Heart right ventricle (tissue), 16 donors: ENCODE results near the gene C11orf52. TPM values are rescaled to one million over a fixed set of nuclear protein-coding genes. Genes with fewer than 3 reads are reported as not detected.

ENCODE experiments used
- ATAC-seq, 8 donors: fragments of 200-7000 bp; cut with Tn5 transposase; one replicate each; pipeline ENCODE4 v1.9.1; 2020; ENCODE audit warnings: mild to moderate bottlenecking in 8 of 8, moderate library complexity in 8 of 8, moderate number of reproducible peaks in 1 of 8
- DNase-seq, 2 donors: peaks; one replicate each; pipeline ENCODE4 v3.0.0-alpha.2; 2020
- H3K27ac ChIP-seq, 10 donors: fragments of 200-600 bp; sonication (generic) in 2 of 10; one replicate each; pipeline versions ENCODE4 v1.5.0 to v1.8.0; 2020 to 2022; ENCODE audit warnings: mild to moderate bottlenecking in 3 of 10
- H3K27me3 ChIP-seq, 7 donors: fragments of 200-600 bp; one replicate each; pipeline ENCODE4 v1.8.0; 2021 to 2022; ENCODE audit warnings: mild to moderate bottlenecking in 2 of 7
- H3K36me3 ChIP-seq, 9 donors: fragments of 200-600 bp; sonication (generic) in 1 of 9; one replicate each; pipeline versions ENCODE4 v1.5.0 to v1.8.0; 2020 to 2022; ENCODE audit warnings: mild to moderate bottlenecking in 2 of 9
- H3K4me1 ChIP-seq, 9 donors: fragments of 200-600 bp; sonication (generic) in 1 of 9; one replicate each; pipeline versions ENCODE4 v1.5.0 to v1.8.0; 2020 to 2022; ENCODE audit warnings: mild to moderate bottlenecking in 4 of 9
- H3K4me3 ChIP-seq, 10 donors: fragments of 200-600 bp; sonication (generic) in 2 of 10; one replicate each; pipeline versions ENCODE4 v1.5.0 to v1.8.0; 2020 to 2022; ENCODE audit warnings: mild to moderate bottlenecking in 7 of 10, moderate library complexity in 2 of 10
- H3K9me3 ChIP-seq, 11 donors: fragments of 200-600 bp in 10 of 11; sonication (generic) in 2 of 11; one replicate each; pipeline versions ENCODE4 v1.5.0 to v1.8.0; 2013 to 2022; ENCODE audit warnings: mild to moderate bottlenecking in 2 of 11, control low read depth in 1 of 11, moderate library complexity in 1 of 11
- WGBS, 2 donors: extraction: QIAGEN DNeasy Blood & Tissue Kit; methylation state at CpG; one replicate each; pipeline ENCODE4 v1.1.7; 2013; ENCODE audit warnings: inconsistent platforms in 1 of 2; 5-methylcytosine and 5-hydroxymethylcytosine counted together
- intact Hi-C, 10 donors: fragments of 100-400 bp; cut with DNase I; formaldehyde crosslinking; loops; one replicate each; pipeline versions ENCODE4 v1.11.1 to v1.14.2; 2022
- polyA plus RNA-seq, 2 donors: library from polyadenylated mRNA; stranded (reverse); fragments of 200-250 nt; gene quantifications; one replicate each; pipeline ENCODE4 v1.2.3, GENCODE V29; 2013
- total RNA-seq, 10 donors: library from RNA; stranded (reverse); fragmentation: NEBNext Ultra II Directional in 3 of 10; extraction: Animal tissue kit (Norgen Biotek cat#: 25700) in 3 of 10; gene quantifications; one replicate each; pipeline versions ENCODE4 v1.2.1 to v1.2.4, GENCODE V29; 2021 to 2023
- TF ChIP-seq, protein P1 (sequence below), 9 donors: fragments of 200-600 bp; sonication (generic) in 2 of 9; IDR thresholded peaks; one replicate each; pipeline versions ENCODE4 v1.5.0 to v1.8.0; 2021 to 2022; ENCODE audit warnings: antibody characterized with exemption in 9 of 9, mild to moderate bottlenecking in 5 of 9, moderate library complexity in 1 of 9
- donor health status: Arrhythmogenic right ventricular cardiomyopathy.
- donor health status: ischemic (EF 13 %, LVEDD 7.1; RV severe dilation, severe dysfunction).
- donor health status: healthy with polysubstance abuse.
- donor health status: DM: no; HTN: yes; CAD: no.
- donor health status: DM: no; HTN: no; CAD: no.
- donor health status: ischemic (EF 25% LVEDD 6.9; RV normal size, moderate dysfunction).
- donor health status: ischemic (EF 25% LVEDD 5.7; RV mildly dilated, moderate dysfunction).
- donor health status: healthy.
- donor health status: DM: yes; HTN: yes; CAD: no.
- donor health status: Ischemic cardiomyopathy.
- donor health status: ischemic (EF 35%, LVEDD 5.7; RV mildly dilated, moderate dysfunction).
- donor health status: nonischemic (EF 11% LVEDD 7.7; RV severe dilation, severe dysfunction).
- donor health status: DM: yes; HTN: yes; CAD: no.
- donor health status: PGD.
- donor health status: ischemic (EF 29% LVEDD 5.4; RV normal size, mild dysfunction).
- donor health status: nonischemic (EF 23%, LVEDD 6.1; RV moderate dilation, normal function).

Gene C11orf52
- total and polyA plus RNA-seq, 12 donors = 0.48 to 4.1 (median 2.1) TPM

DNA sequence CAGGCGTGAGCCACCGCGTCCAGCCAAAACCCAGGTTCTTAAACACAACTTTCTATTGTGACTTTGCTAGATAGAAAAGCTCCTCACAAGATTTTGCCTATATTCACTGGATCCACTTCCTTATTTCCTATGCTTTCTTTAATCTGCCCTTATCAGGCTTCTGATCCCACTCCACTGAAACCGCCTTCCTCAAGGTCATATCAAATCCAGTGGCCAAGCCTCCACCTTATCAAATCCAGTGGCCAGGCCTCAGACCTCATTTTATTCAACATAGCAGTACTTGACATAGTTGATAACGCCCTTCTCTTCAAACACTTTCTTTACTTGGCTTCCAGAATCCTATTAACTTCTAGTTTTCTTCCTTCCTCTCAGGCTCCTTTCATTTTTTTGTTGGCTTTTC lies 48.0 kb downstream of the C11orf52 start:
- H3K27me3 ChIP-seq = no peaks in the 10 kb centered on the region
- H3K36me3 ChIP-seq = peaks cover 0 to 6% (median 0%) of the 10 kb centered on the region in 9 donors
- H3K4me3 ChIP-seq = no peak overlapping the region
- H3K27ac ChIP-seq = no peak overlapping the region
- peaks cover 0 to 23% (median 0%) of the 10 kb centered on the region in 9 donors for H3K4me1 ChIP-seq
- no peak for DNase-seq
- intact Hi-C loops = no loop called here
- TF ChIP-seq, protein P1, sequence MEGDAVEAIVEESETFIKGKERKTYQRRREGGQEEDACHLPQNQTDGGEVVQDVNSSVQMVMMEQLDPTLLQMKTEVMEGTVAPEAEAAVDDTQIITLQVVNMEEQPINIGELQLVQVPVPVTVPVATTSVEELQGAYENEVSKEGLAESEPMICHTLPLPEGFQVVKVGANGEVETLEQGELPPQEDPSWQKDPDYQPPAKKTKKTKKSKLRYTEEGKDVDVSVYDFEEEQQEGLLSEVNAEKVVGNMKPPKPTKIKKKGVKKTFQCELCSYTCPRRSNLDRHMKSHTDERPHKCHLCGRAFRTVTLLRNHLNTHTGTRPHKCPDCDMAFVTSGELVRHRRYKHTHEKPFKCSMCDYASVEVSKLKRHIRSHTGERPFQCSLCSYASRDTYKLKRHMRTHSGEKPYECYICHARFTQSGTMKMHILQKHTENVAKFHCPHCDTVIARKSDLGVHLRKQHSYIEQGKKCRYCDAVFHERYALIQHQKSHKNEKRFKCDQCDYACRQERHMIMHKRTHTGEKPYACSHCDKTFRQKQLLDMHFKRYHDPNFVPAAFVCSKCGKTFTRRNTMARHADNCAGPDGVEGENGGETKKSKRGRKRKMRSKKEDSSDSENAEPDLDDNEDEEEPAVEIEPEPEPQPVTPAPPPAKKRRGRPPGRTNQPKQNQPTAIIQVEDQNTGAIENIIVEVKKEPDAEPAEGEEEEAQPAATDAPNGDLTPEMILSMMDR (IDR thresholded peaks at IDR 0.05) = no peak
- no peak for ATAC-seq
- 77 to 80% methylated on average over 5 of the region's 5 CpGs for WGBS, 2 donors
- H3K9me3 ChIP-seq = no peaks in the 10 kb centered on the region

DNA sequence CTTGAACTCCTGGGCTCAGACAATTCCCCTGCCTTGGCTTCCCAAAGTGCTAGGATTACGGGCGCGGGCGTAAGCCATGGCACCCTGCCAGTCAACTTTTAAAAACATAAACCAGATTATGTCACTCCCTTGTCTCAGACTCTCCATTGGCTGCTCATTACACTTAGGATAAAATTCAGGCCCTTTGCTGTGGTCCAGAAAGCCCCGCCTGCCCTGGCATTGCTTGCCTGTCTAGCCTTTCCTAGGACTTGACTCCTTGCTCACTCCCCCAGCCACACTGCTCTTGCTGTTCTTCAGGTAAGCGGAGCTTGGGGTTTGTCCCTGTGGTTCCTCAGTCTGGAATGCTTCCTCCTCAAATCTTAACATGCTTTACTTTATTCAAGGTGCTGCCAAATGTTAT lies 48.9 kb downstream of the C11orf52 start:
- H3K4me1 ChIP-seq = peaks cover 0 to 23% (median 0%) of the 10 kb centered on the region in 9 donors
- WGBS, 2 donors = 34 to 60% methylated on average over 6 of the region's 6 CpGs
- no peaks in the 10 kb centered on the region for H3K9me3 ChIP-seq
- ATAC-seq (peak in 6 of 8 donors; percentile 42 to 85 (median 70)), DNase-seq (peak; percentile 11 to 37)
- peak overlapping the region in 3 of 10 donors; percentile 7 to 37 (median 14) for H3K27ac ChIP-seq
- H3K27me3 ChIP-seq = no peaks in the 10 kb centered on the region
- TF ChIP-seq, protein P1 (IDR thresholded peaks at IDR 0.05) = no peak
- intact Hi-C loops = no loop called here
- H3K36me3 ChIP-seq = peaks cover 0 to 6% (median 0%) of the 10 kb centered on the region in 9 donors
- no peak overlapping the region for H3K4me3 ChIP-seq

DNA sequence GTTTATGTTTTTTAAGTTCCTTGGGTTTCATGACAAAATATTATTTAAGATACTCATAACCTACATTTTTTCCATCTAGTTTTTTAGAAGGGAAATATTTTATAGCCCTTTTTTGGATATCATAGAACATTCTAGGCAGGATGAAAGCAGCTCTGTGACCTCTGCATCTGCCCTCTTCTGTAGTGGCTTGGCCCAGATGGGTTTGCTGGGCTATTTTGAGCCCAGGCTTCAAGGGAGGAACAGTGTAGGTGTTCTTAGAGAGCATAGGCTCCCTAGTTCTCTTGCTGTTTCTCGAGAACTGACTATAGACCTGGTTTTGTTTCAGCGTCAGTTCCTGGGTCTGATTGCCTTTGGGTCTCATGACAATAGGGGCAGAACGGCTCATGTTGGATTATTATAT lies 50.6 kb downstream of the C11orf52 start:
- Histone ChIP-seq H3K27me3 (no peaks in the 10 kb centered on the region), H3K36me3 (peaks cover 0 to 6% (median 0%) of the 10 kb centered on the region in 9 donors), H3K9me3 (no peaks in the 10 kb centered on the region), H3K4me3 (no peak overlapping the region), H3K4me1 (peaks cover 0 to 23% (median 0%) of the 10 kb centered on the region in 9 donors), H3K27ac (peak overlapping the region in 3 of 10 donors; percentile 11 to 31 (median 20))
- no peak for DNase-seq
- peak in 7 of 8 donors; percentile 60 to 92 (median 72) for ATAC-seq
- WGBS, 2 donors = 63 to 73% methylated on average over 3 of the region's 3 CpGs
- intact Hi-C loops = no loop called here
- TF ChIP-seq, protein P1 (IDR thresholded peaks at IDR 0.05) = no peak

DNA sequence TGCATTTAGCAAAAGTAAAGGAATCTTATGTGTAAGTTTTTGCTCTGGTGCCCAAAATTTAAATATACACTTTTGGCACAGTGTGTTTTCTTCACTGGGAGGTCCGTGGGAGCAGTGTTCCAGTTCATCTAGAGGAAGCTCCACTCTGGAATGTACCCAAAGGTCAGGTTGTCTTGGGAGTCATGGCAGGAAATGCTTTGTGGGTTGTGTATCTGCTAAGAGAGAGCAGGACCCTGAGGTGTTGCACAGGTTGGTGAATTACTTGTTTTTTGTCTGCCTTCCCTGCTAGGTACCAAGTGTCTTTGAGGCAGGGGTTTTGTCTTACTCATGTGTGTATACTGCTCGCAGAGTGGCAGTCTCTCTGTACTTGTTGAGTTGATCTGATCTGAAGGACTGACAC lies 55.7 kb downstream of the C11orf52 start:
- TF ChIP-seq, protein P1 (IDR thresholded peaks at IDR 0.05) = no peak
- Histone ChIP-seq H3K9me3 (no peaks in the 10 kb centered on the region), H3K36me3 (peaks cover 0 to 6% (median 0%) of the 10 kb centered on the region in 9 donors), H3K4me1 (peaks cover 11 to 52% (median 36%) of the 10 kb centered on the region in 9 donors), H3K27ac (peak overlapping the region in 6 of 10 donors; percentile 64 to 91 (median 88)), H3K27me3 (peaks cover 0 to 28% (median 0%) of the 10 kb centered on the region in 7 donors), H3K4me3 (no peak overlapping the region)
- intact Hi-C loops = loop anchor here in 2 of 10 donors (5.0 to 10.0 kb wide), 2 partner anchors 37 to 100 kb away; partner anchors contain the start of genes ALG9 (in 1 of the 2), CFAP68 (in 1 of the 2), DIXDC1 (in 1 of the 2) and FDXACB1 (in 1 of the 2)
- WGBS, 2 donors = 58 to 59% methylated on average over 2 of the region's 2 CpGs
- ATAC-seq = no peak
- DNase-seq = no peak
